GM21515 (cell line): ENCODE data around the gene RRP9.

Experiments
- ATAC-seq: cut with Tn5 transposase; IDR thresholded peaks from one replicate; pipeline ENCODE4 v1.9.1; 2021; ENCODE audit not compliant: unreplicated experiment

RRP9 gene

GRCh38 chr3:51958603-51959521 lies 17.2 kb upstream of the RRP9 start:
- no peak for ATAC-seq

DNA sequence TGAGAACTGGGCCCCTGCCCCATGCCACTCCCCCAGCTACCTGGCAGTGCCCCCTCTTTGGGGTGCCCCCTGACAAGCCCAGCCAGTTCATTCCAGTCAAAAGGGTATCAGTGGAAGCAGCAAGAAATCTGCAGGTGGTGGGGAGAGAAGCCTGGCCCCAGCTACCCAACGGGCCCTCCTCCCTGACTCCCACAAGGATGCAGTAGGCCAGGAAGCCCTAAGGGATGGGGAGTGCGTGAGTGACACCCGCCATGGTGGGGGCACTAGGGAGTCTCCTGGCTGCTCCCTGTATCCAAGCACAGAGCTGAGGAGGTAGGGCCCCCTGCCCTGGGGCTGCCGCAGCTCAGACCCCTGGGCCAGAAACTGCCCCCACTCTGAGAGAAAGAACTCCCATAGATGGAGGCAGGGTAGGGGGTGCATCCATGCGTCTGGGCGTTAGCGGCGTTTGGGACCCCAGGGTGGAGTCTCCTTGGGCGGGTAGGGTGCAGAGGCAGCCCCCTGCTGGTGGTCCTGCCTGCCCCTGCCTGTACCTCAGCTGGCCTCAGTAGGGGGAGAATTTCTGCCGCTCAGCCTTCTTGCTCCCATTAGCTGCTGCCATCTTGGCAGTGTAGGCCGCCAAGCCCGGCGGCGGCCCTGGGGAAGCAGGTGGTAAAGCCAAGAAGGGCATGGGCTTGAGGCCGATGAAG lies 16.0 kb upstream of the RRP9 start:
- ATAC-seq: no peak

- ATAC-seq: no peak
Measured at GRCh38 chr3:51955893-51956770, 14.4 kb upstream of the RRP9 start.

DNA sequence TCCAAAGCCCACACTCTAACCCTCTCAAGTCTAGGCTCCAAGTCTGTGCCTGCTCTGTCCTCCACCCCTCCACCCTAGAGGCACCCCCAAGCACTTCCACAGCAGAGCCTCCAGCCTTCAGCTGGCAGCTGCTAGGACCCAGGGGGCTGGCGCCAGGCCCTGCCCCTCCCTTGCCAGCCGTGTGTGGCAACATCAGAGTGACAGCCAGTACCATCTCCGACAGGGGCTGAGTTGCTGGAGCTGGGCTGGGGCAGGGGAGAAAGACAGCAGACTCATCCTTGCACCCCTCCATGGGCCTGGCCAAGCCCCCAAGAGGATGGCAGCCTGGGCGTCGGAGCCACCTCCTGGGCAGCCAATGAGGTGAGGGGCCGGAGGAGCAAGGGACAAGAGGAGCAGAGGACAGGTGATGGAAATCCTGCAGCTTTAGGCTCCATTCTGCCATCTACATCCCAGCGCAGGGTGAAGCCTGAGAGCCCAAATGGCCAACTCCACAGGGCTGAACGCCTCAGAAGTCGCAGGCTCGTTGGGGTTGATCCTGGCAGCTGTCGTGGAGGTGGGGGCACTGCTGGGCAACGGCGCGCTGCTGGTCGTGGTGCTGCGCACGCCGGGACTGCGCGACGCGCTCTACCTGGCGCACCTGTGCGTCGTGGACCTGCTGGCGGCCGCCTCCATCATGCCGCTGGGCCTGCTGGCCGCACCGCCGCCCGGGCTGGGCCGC lies 13.6 kb upstream of the RRP9 start, which contains the start of gene GPR62:
Gene GPR62 (plus strand): TSS at position 207 of the 718 bp plus-strand sequence. CDS start 272 bp downstream, at position 479.
- ATAC-seq: no peak

- no peak for ATAC-seq
Measured at GRCh38 chr3:51954713-51955112, 13.0 kb upstream of the RRP9 start.

GRCh38 chr3:51954105-51954504 lies 12.4 kb upstream of the RRP9 start:
- no peak for ATAC-seq

- ATAC-seq: no peak
Measured at GRCh38 chr3:51953445-51953844, 11.7 kb upstream of the RRP9 start.

DNA sequence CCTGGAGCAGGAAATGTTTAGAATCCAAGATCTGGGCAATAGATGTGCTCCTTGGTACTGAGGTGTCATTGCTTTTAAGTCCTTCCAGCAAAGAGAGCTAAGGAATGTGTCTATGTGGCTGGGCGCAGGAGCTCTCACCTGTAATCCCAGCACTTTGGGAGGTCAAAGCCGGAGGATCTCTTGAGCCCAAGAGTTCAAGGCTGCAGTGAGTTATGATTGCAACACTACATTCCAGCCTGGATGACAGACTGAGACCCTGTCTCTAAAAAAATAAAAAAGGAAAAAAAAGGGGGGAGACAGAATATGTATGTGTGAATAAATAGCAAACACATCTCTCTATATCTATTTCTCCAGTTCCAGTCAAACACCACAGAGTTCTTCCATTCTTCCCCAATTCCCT lies 9.2 kb upstream of the RRP9 start:
- no peak for ATAC-seq

DNA sequence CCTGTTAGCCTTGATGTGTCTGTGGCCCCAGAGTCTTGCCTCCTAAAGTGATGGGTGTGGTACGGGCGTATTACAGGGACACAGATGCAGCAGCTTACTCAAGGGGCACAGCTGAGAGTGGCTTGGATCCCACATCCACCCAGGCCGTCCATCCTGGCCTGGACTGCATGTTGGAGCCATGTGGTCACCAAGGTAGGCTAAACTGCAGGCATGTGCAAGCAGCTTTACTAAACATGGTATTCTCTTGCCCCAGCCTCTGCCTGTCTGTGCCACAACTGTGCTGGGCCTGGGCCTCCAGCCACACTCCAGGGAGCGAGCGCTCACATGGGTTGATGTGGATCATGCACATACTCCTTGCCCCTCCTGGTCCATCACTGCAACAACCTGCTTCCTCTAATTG lies 7.4 kb upstream of the RRP9 start:
- ATAC-seq: no peak

- ATAC-seq: no peak
Measured at GRCh38 chr3:51948016-51948580, 6.4 kb upstream of the RRP9 start.

- ATAC-seq: no peak
Measured at GRCh38 chr3:51947215-51947900, 5.7 kb upstream of the RRP9 start.

- no peak for ATAC-seq
Measured at GRCh38 chr3:51946796-51947195, 5.1 kb upstream of the RRP9 start.

GRCh38 chr3:51945926-51946705 lies 4.4 kb upstream of the RRP9 start:
- ATAC-seq: no peak

GRCh38 chr3:51945031-51945840 lies 3.5 kb upstream of the RRP9 start:
- ATAC-seq: no peak

- ATAC-seq: no peak
Measured at GRCh38 chr3:51944451-51945021, 2.8 kb upstream of the RRP9 start.

- ATAC-seq: no peak
Measured at GRCh38 chr3:51943451-51944391, 2.0 kb upstream of the RRP9 start.
